Trophoblast cell (in vitro differentiated cells and primary cell): ENCODE data around the gene FGF18.

ENCODE experiments used
- DNase-seq, 2 donors: peaks; one replicate each; pipeline ENCODE4 v3.0.0-alpha.2; 2016
- H2AFZ ChIP-seq: 2 replicates; pipeline ENCODE4 v1.6.1; 2013; ENCODE audit warnings: low read length, moderate library complexity, mild to moderate bottlenecking; ENCODE audit not compliant: insufficient read depth, poor library complexity
- H2AK5ac ChIP-seq: 2 replicates; pipeline ENCODE4 v1.6.1; 2013; ENCODE audit warnings: mild to moderate bottlenecking, low read length
- H2BK120ac ChIP-seq: 2 replicates; pipeline ENCODE4 v1.6.1; 2013; ENCODE audit warnings: low read length, mild to moderate bottlenecking, moderate library complexity; ENCODE audit not compliant: insufficient read depth, poor library complexity
- H2BK12ac ChIP-seq: 2 replicates; pipeline ENCODE4 v1.6.1; 2013; ENCODE audit warnings: mild to moderate bottlenecking, low read length, moderate library complexity
- H2BK5ac ChIP-seq: 2 replicates; pipeline ENCODE4 v1.6.1; 2013; ENCODE audit warnings: low read length, low read depth, moderate library complexity, mild to moderate bottlenecking; ENCODE audit not compliant: poor library complexity
- H3K14ac ChIP-seq: 2 replicates; pipeline ENCODE4 v1.6.1; 2013; ENCODE audit warnings: mild to moderate bottlenecking, low read length
- H3K18ac ChIP-seq: 2 replicates; pipeline ENCODE4 v1.6.1; 2013; ENCODE audit warnings: mild to moderate bottlenecking, low read length
- H3K23ac ChIP-seq: 2 replicates; pipeline ENCODE4 v1.6.1; 2013; ENCODE audit warnings: low read length
- H3K27ac ChIP-seq: 2 replicates; pipeline ENCODE4 v1.5.1; 2013; ENCODE audit warnings: low read depth, mild to moderate bottlenecking, inconsistent platforms, low read length, moderate library complexity
- H3K27me3 ChIP-seq: 2 replicates; pipeline ENCODE4 v1.6.1; 2013; ENCODE audit warnings: inconsistent platforms, mild to moderate bottlenecking, low read length, moderate library complexity; ENCODE audit not compliant: insufficient read depth
- H3K36me3 ChIP-seq, 2 experiments: 1 replicate in 1 of 2; 2 replicates in 1 of 2; pipeline ENCODE4 v1.6.1; 2013; ENCODE audit warnings: low read length in 2 of 2, mild to moderate bottlenecking in 2 of 2, moderate library complexity in 1 of 2; ENCODE audit not compliant: insufficient read depth in 2 of 2, control insufficient read depth in 1 of 2
- H3K4ac ChIP-seq: 2 replicates; pipeline ENCODE4 v1.6.1; 2013; ENCODE audit warnings: low read depth, mild to moderate bottlenecking, low read length, moderate library complexity
- H3K4me1 ChIP-seq, 2 experiments: 1 replicate in 1 of 2; 2 replicates in 1 of 2; pipeline ENCODE4 v1.6.1; 2013; ENCODE audit warnings: low read length in 2 of 2, mild to moderate bottlenecking in 2 of 2, moderate library complexity in 1 of 2; ENCODE audit not compliant: insufficient read depth in 2 of 2, control insufficient read depth in 1 of 2
- H3K4me2 ChIP-seq: 2 replicates; pipeline ENCODE4 v1.6.1; 2013; ENCODE audit warnings: inconsistent platforms, mild to moderate bottlenecking, low read length, moderate library complexity
- H3K4me3 ChIP-seq: 2 replicates; pipeline ENCODE4 v1.5.1; 2013; ENCODE audit warnings: mild to moderate bottlenecking, low read depth, low read length, inconsistent platforms
- H3K79me1 ChIP-seq: one replicate; pipeline ENCODE4 v1.6.1; 2013; ENCODE audit warnings: low read length
- H3K79me2 ChIP-seq: 2 replicates; pipeline ENCODE4 v1.6.1; 2013; ENCODE audit warnings: low read length, mild to moderate bottlenecking; ENCODE audit not compliant: control insufficient read depth, insufficient read depth, poor library complexity
- H3K9ac ChIP-seq: 2 replicates; pipeline ENCODE4 v1.6.1; 2013; ENCODE audit warnings: mild to moderate bottlenecking, low read length
- H3K9me3 ChIP-seq: 2 replicates; pipeline ENCODE4 v1.6.1; 2013; ENCODE audit warnings: low read depth, mild to moderate bottlenecking, control low read depth, inconsistent platforms, low read length; ENCODE audit not compliant: insufficient read depth
- H4K12ac ChIP-seq: 2 replicates; pipeline ENCODE4 v1.6.1; 2013; ENCODE audit warnings: low read depth, mild to moderate bottlenecking, low read length, moderate library complexity
- H4K8ac ChIP-seq: 2 replicates; pipeline ENCODE4 v1.6.1; 2013; ENCODE audit warnings: low read depth, mild to moderate bottlenecking, low read length, moderate library complexity
- H4K91ac ChIP-seq: one replicate; pipeline ENCODE4 v1.6.1; 2013; ENCODE audit warnings: low read depth, mild to moderate bottlenecking, low read length, moderate library complexity
- WGBS: extraction: QIAGEN DNeasy Blood & Tissue Kit; methylation state at CpG from one replicate; pipeline ENCODE4 v1.1.7; 2013; ENCODE audit warnings: missing lambda C conversion rate; ENCODE audit not compliant: insufficient read length, insufficient coverage; ENCODE audit errors: extremely low coverage; 5-methylcytosine and 5-hydroxymethylcytosine counted together

The FGF18 gene

GRCh38 chr5:171480239-171480638 lies 60.8 kb downstream of the FGF18 start:
- no peak overlapping the region for H2BK5ac ChIP-seq
- H3K36me3 ChIP-seq = no peaks in the 10 kb centered on the region
- no peaks in the 10 kb centered on the region for H3K79me1 ChIP-seq
- no peaks in the 10 kb centered on the region for H3K27me3 ChIP-seq
- H3K27ac ChIP-seq = no peak overlapping the region
- H3K9ac ChIP-seq = no peak overlapping the region
- H2AFZ ChIP-seq = no peak overlapping the region
- H3K4me2 ChIP-seq = no peak overlapping the region
- H3K23ac ChIP-seq = no peak overlapping the region
- no peaks in the 10 kb centered on the region for H3K79me2 ChIP-seq
- WGBS = no CpG with 5 or more reads among the region's 6 CpGs
- no peak overlapping the region for H4K8ac ChIP-seq
- no peak overlapping the region for H2AK5ac ChIP-seq
- H3K4ac ChIP-seq = no peak overlapping the region
- H3K9me3 ChIP-seq = peaks cover 2% of the 10 kb centered on the region
- H4K12ac ChIP-seq = no peak overlapping the region
- no peak overlapping the region for H2BK120ac ChIP-seq
- H4K91ac ChIP-seq = no peak overlapping the region
- H2BK12ac ChIP-seq = no peak overlapping the region
- no peak overlapping the region for H3K18ac ChIP-seq
- no peak for DNase-seq
- no peak overlapping the region for H3K14ac ChIP-seq
- H3K4me1 ChIP-seq = peaks cover 4 to 6% of the 10 kb centered on the region in 2 experiments
- no peak overlapping the region for H3K4me3 ChIP-seq

DNA sequence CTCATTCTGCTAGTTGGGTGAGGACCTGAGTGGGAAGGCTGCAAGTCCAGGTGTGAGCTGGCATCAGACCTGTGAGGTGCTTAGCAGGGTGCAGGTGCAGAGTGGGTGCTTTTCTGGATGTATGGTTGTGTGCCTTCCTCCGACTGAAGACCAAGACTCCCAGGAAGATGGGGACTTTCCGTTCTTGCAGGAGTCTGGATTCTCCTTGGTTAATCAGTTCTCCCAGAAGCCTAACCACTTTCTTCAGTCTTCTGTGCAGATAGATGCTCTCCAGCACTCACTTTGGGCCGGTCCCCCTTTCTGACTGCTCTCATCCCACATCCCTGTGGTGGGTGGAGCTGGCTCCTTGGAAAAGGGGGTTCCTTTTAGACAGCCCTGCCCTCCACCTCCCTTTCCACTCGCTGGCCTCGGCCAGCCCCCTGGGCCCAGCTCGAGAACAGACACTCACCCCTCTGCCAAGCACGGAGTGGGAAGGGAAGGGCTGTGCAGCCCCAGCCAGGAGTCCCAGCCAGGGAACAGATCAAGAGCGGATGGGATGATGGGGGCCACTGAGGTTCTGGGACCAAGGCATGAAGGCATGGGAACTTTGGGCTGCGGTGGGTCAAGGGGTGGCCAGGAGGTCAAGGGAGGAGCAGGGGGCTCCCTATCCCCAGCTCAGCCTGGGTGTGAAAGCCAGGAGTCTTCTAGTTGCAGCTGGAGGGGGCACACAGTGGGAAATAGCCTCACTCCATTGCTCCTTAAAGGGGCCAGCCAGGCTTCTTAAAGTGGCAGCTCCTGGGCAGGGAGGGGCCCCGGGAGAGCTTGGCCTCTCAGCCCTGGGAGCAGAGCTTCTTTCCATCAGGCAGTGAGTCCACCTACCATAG lies 62.4 kb downstream of the FGF18 start:
- H2BK5ac ChIP-seq = no peak overlapping the region
- H3K23ac ChIP-seq = no peak overlapping the region
- H4K12ac ChIP-seq = no peak overlapping the region
- H3K4me2 ChIP-seq = no peak overlapping the region
- no peak overlapping the region for H2BK12ac ChIP-seq
- H3K27ac ChIP-seq = no peak overlapping the region
- H3K79me2 ChIP-seq = no peaks in the 10 kb centered on the region
- no peaks in the 10 kb centered on the region for H3K36me3 ChIP-seq
- H2BK120ac ChIP-seq = no peak overlapping the region
- H2AK5ac ChIP-seq = no peak overlapping the region
- H3K14ac ChIP-seq = no peak overlapping the region
- H3K4me1 ChIP-seq = peaks cover 4 to 6% of the 10 kb centered on the region in 2 experiments
- H3K18ac ChIP-seq = no peak overlapping the region
- peaks cover 2% of the 10 kb centered on the region for H3K9me3 ChIP-seq
- no peak overlapping the region for H4K8ac ChIP-seq
- H4K91ac ChIP-seq = no peak overlapping the region
- H3K9ac ChIP-seq = no peak overlapping the region
- DNase-seq = no peak
- no CpG with 5 or more reads among the region's 10 CpGs for WGBS
- no peak overlapping the region for H3K4me3 ChIP-seq
- no peak overlapping the region for H3K4ac ChIP-seq
- H3K27me3 ChIP-seq = no peaks in the 10 kb centered on the region
- no peak overlapping the region for H2AFZ ChIP-seq
- H3K79me1 ChIP-seq = no peaks in the 10 kb centered on the region

GRCh38 chr5:171482434-171482730 lies 62.9 kb downstream of the FGF18 start:
- Histone ChIP-seq H3K18ac (no peak overlapping the region), H3K4me2 (no peak overlapping the region), H2BK120ac (no peak overlapping the region), H4K12ac (no peak overlapping the region), H3K27ac (no peak overlapping the region), H4K91ac (no peak overlapping the region), H2BK5ac (no peak overlapping the region), H3K79me1 (no peaks in the 10 kb centered on the region), H3K79me2 (no peaks in the 10 kb centered on the region), H3K27me3 (no peaks in the 10 kb centered on the region), H2AFZ (no peak overlapping the region), H3K4me1 (peaks cover 4 to 6% of the 10 kb centered on the region in 2 experiments), H3K9ac (no peak overlapping the region), H3K9me3 (peaks cover 2% of the 10 kb centered on the region), H2BK12ac (no peak overlapping the region), H3K23ac (no peak overlapping the region), H3K14ac (no peak overlapping the region), H3K36me3 (no peaks in the 10 kb centered on the region), H4K8ac (no peak overlapping the region), H3K4ac (no peak overlapping the region), H2AK5ac (no peak overlapping the region), H3K4me3 (no peak overlapping the region)
- no CpG with 5 or more reads among the region's 4 CpGs for WGBS
- DNase-seq = no peak

- DNase-seq = no peak
- no CpG with 5 or more reads among the region's 21 CpGs for WGBS
- H2AFZ ChIP-seq = no peak overlapping the region
Observed at GRCh38 chr5:171483551-171484135, 64.2 kb downstream of the FGF18 start.

More at GRCh38 chr5:171483551-171484135, 64.2 kb downstream of the FGF18 start:
- Histone ChIP-seq H3K4me2 (no peak overlapping the region), H3K9me3 (no peaks in the 10 kb centered on the region), H3K18ac (no peak overlapping the region), H3K4ac (no peak overlapping the region), H3K4me1 (peaks cover 4 to 6% of the 10 kb centered on the region in 2 experiments), H3K9ac (no peak overlapping the region), H3K14ac (no peak overlapping the region), H3K27me3 (no peaks in the 10 kb centered on the region), H3K27ac (no peak overlapping the region), H4K12ac (no peak overlapping the region), H2BK120ac (no peak overlapping the region), H2BK5ac (no peak overlapping the region), H4K91ac (no peak overlapping the region), H3K79me1 (no peaks in the 10 kb centered on the region), H3K79me2 (no peaks in the 10 kb centered on the region), H3K4me3 (peak overlapping the region; percentile 3), H3K23ac (no peak overlapping the region), H4K8ac (no peak overlapping the region), H2AK5ac (no peak overlapping the region), H2BK12ac (no peak overlapping the region), H3K36me3 (no peaks in the 10 kb centered on the region)
